ENCODE results near the gene TUBGCP2.

The TUBGCP2 gene

GRCh38 chr10:133258066-133258817, 50.4 kb downstream of the TUBGCP2 start:
- POLR2A ChIA-PET, result no interaction called here
- Histone ChIP-seq H3K4me3 (ENCODE audit: low read depth, low read length) (no peak overlapping the region), H3K9me3 (ENCODE audit: control insufficient read depth, insufficient read depth, low read depth, low read length) (no peaks in the 10 kb centered on the region), H3K27ac (ENCODE audit: extremely low read depth, low read depth, low read length) (no peak overlapping the region), H3K4me1 (ENCODE audit: control insufficient read depth, insufficient read depth, low read length) (peaks cover 3% of the 10 kb centered on the region), H3K36me3 (ENCODE audit: control insufficient read depth in 2 of 2, insufficient read depth in 1 of 2, low read length in 2 of 2) (no peaks in the 10 kb centered on the region)
- TF ChIP-seq ZIC2 (tag by site-specific recombination; IDR thresholded peaks at IDR 0.05) (peak; percentile 28), ZNF335 (tag by site-specific recombination; conservative IDR thresholded peaks at IDR 0.05) (peak; percentile 54), ZNF792 (tag by site-specific recombination; IDR thresholded peaks at IDR 0.05) (no peak), ZNF600 (tag by site-specific recombination; IDR thresholded peaks at IDR 0.05) (peak; percentile 67; the same call in 1 of the 2 replicates), ZNF747 (tag by site-specific recombination; IDR thresholded peaks at IDR 0.05) (no peak), SP2 (tag by site-specific recombination; IDR thresholded peaks at IDR 0.05) (no peak), GLIS2 (tag by site-specific recombination; IDR thresholded peaks at IDR 0.05) (0 out of 2 replicates have a peak, but pooled peaks have one; percentile 26)
- CTCF ChIA-PET, result interaction anchor here (0.6 to 1.3 kb wide), 6 partner anchors 12 to 917 kb away, joined by 3 to 4 read pairs (median 4); no protein-coding TSS in a partner anchor

DNA sequence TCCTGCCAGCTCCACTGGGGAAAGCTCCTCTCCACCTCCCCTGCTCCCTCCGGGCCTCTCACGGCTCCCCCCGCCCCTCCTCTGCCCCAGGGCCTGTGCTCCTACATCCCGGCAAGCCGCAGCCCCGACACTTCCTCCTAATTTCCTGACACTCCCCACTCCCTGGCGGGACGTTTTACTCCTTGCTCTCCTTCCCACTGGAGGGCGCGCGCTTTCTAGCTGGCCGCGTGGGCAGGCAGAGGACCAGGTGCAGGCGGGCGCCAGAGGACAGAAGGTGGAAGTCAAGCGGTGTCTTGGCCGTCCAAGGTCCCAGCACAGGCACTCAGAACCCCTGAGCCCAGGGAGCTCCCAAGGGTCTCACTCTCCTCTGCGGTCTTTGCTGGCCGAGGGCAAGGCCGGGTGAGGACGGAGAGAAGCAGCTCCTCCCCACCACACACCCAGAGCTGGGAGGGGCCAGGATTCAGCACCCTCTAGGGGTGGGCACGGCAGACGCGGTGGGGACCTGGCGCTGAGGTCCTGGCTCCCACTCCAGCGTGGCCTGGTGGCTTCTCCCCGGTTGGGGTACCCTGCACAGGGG, 51.1 kb downstream of the TUBGCP2 start:
- H3K27ac ChIP-seq (ENCODE audit: extremely low read depth, low read depth, low read length), result no peak overlapping the region
- TF ChIP-seq PRDM1 (tag by site-specific recombination; IDR thresholded peaks at IDR 0.05), result 0 out of 2 replicates have a peak, but pooled peaks have one; percentile 51
- peak; percentile 37 for TF ChIP-seq ZBTB20 (tag by site-specific recombination; IDR thresholded peaks at IDR 0.05)
- TF ChIP-seq SP2 (tag by site-specific recombination; IDR thresholded peaks at IDR 0.05), result peak; percentile 38
- TF ChIP-seq, protein P1, sequence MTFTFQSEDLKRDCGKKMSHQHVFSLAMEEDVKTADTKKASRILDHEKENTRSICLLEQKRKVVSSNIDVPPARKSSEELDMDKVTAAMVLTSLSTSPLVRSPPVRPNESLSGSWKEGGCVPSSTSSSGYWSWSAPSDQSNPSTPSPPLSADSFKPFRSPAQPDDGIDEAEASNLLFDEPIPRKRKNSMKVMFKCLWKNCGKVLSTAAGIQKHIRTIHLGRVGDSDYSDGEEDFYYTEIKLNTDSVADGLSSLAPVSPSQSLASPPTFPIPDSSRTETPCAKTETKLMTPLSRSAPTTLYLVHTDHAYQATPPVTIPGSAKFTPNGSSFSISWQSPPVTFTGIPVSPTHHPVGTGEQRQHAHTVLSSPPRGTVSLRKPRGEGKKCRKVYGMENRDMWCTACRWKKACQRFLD (tag by site-specific recombination; IDR thresholded peaks at IDR 0.05), result no peak
- TF ChIP-seq SCRT1 (tag by site-specific recombination; IDR thresholded peaks at IDR 0.05; ENCODE audit: borderline replicate concordance), result no peak
- TF ChIP-seq KLF1 (tag by site-specific recombination; IDR thresholded peaks at IDR 0.05), result peak; percentile 32
- TF ChIP-seq ZNF48 (tag by site-specific recombination; IDR thresholded peaks at IDR 0.05), result no peak
- TF ChIP-seq, protein P2, sequence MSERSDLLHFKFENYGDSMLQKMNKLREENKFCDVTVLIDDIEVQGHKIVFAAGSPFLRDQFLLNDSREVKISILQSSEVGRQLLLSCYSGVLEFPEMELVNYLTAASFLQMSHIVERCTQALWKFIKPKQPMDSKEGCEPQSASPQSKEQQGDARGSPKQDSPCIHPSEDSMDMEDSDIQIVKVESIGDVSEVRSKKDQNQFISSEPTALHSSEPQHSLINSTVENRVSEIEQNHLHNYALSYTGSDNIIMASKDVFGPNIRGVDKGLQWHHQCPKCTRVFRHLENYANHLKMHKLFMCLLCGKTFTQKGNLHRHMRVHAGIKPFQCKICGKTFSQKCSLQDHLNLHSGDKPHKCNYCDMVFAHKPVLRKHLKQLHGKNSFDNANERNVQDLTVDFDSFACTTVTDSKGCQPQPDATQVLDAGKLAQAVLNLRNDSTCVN (tag by site-specific recombination; optimal IDR thresholded peaks at IDR 0.05), result peak; percentile 32
- no peak for TF ChIP-seq ZNF621 (tag by site-specific recombination; IDR thresholded peaks at IDR 0.05)
- peak; percentile 80 for TF ChIP-seq WT1 (tag by site-specific recombination; IDR thresholded peaks at IDR 0.05)
- TF ChIP-seq MYNN (tag by site-specific recombination; IDR thresholded peaks at IDR 0.05; ENCODE audit: borderline replicate concordance), result no peak
- TF ChIP-seq SP3 (tag by site-specific recombination; IDR thresholded peaks at IDR 0.05), result peak; percentile 70
- peak; percentile 81 for TF ChIP-seq PRDM10 (tag by site-specific recombination; IDR thresholded peaks at IDR 0.05)
- TF ChIP-seq HIC1 (tag by site-specific recombination; IDR thresholded peaks at IDR 0.05), result peak; percentile 34; the same call in 1 of the 2 replicates
- 0 out of 2 replicates have a peak, but pooled peaks have one; percentile 14 for TF ChIP-seq ZBTB48 (tag by site-specific recombination; IDR thresholded peaks at IDR 0.05)
- 0 out of 2 replicates have a peak, but pooled peaks have one; percentile 36 for TF ChIP-seq ZFHX2 (tag by site-specific recombination; conservative IDR thresholded peaks at IDR 0.05)
- no peak for TF ChIP-seq ZNF174 (tag by site-specific recombination; IDR thresholded peaks at IDR 0.05)
- TF ChIP-seq, protein P3, sequence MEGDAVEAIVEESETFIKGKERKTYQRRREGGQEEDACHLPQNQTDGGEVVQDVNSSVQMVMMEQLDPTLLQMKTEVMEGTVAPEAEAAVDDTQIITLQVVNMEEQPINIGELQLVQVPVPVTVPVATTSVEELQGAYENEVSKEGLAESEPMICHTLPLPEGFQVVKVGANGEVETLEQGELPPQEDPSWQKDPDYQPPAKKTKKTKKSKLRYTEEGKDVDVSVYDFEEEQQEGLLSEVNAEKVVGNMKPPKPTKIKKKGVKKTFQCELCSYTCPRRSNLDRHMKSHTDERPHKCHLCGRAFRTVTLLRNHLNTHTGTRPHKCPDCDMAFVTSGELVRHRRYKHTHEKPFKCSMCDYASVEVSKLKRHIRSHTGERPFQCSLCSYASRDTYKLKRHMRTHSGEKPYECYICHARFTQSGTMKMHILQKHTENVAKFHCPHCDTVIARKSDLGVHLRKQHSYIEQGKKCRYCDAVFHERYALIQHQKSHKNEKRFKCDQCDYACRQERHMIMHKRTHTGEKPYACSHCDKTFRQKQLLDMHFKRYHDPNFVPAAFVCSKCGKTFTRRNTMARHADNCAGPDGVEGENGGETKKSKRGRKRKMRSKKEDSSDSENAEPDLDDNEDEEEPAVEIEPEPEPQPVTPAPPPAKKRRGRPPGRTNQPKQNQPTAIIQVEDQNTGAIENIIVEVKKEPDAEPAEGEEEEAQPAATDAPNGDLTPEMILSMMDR (tag by site-specific recombination; IDR thresholded peaks at IDR 0.05), result peak; percentile 82

More for the DNA sequence above, 51.1 kb downstream of the TUBGCP2 start:
- CTCF ChIA-PET, result interaction anchor here (0.6 to 1.3 kb wide), 5 partner anchors 9 to 114 kb away, joined by 3 to 4 read pairs (median 4); no protein-coding TSS in a partner anchor
- Histone ChIP-seq H3K4me3 (ENCODE audit: low read depth, low read length) (no peak overlapping the region), H3K4me1 (ENCODE audit: control insufficient read depth, insufficient read depth, low read length) (peaks cover 3% of the 10 kb centered on the region), H3K9me3 (ENCODE audit: control insufficient read depth, insufficient read depth, low read depth, low read length) (no peaks in the 10 kb centered on the region), H3K36me3 (ENCODE audit: control insufficient read depth in 2 of 2, insufficient read depth in 1 of 2, low read length in 2 of 2) (no peaks in the 10 kb centered on the region)
- POLR2A ChIA-PET, result no interaction called here

Measured in HEK293 (cell line).